Measurements from ENCODE around the gene PLCD3. TPM values are rescaled to one million over a fixed set of nuclear protein-coding genes. Genes with fewer than 3 reads are reported as not detected.

The PLCD3 gene
- total RNA-seq, 4 donors from 2014 or later = 50.4 to 147 (median 81.8) TPM

GRCh38 chr17:45137561-45138305 is 5.4 kb upstream of the PLCD3 start:
- Histone ChIP-seq H3K4me3 (no peak overlapping the region), H3K9me3 (no peaks in the 10 kb centered on the region), H3K4me1 (peaks cover 0 to 45% (median 10%) of the 10 kb centered on the region in 3 donors), H3K27ac (peak overlapping the region in 1 of 4 donors; percentile 23), H3K36me3 (peaks cover 0 to 39% of the 10 kb centered on the region in 2 donors), H3K27me3 (no peaks in the 10 kb centered on the region)
- WGBS, 2 donors (ENCODE audit: low coverage in 1 of 2) = 57 to 84% methylated on average over 1 to 8 of the region's 11 CpGs
- no peak for ATAC-seq
- TF ChIP-seq POLR2A (IDR thresholded peaks at IDR 0.05) (no peak), POLR2AphosphoS5 (IDR thresholded peaks at IDR 0.05) (no peak), EP300 (IDR thresholded peaks at IDR 0.05) (no peak), CTCF (IDR thresholded peaks at IDR 0.05) (no peak)

GRCh38 chr17:45136846-45137560 is 4.7 kb upstream of the PLCD3 start:
- peak overlapping the region in 3 of 4 donors; percentile 90 to 92 (median 91) for H3K27ac ChIP-seq
- peaks cover 0 to 39% of the 10 kb centered on the region in 2 donors for H3K36me3 ChIP-seq
- ATAC-seq = no peak
- H3K4me3 ChIP-seq = peak overlapping the region in 1 of 2 donors; percentile 81
- TF ChIP-seq CTCF (IDR thresholded peaks at IDR 0.05) = no peak
- no peak for TF ChIP-seq EP300 (IDR thresholded peaks at IDR 0.05)
- no peak for TF ChIP-seq POLR2A (IDR thresholded peaks at IDR 0.05)
- TF ChIP-seq POLR2AphosphoS5 (IDR thresholded peaks at IDR 0.05) = no peak
- H3K4me1 ChIP-seq = peaks cover 0 to 46% (median 10%) of the 10 kb centered on the region in 3 donors
- H3K27me3 ChIP-seq = no peaks in the 10 kb centered on the region
- no peaks in the 10 kb centered on the region for H3K9me3 ChIP-seq
- 74% methylated on average over 2 of the region's 12 CpGs; no CpG with 5 or more reads in 1 of the 2 donors for WGBS, 2 donors (ENCODE audit: low coverage in 1 of 2)

GRCh38 chr17:45135978-45136791 is 3.9 kb upstream of the PLCD3 start:
- H3K4me3 ChIP-seq = peak overlapping the region; percentile 73 to 81
- TF ChIP-seq POLR2AphosphoS5 (IDR thresholded peaks at IDR 0.05) (no peak), EP300 (IDR thresholded peaks at IDR 0.05) (no peak), CTCF (IDR thresholded peaks at IDR 0.05) (no peak), POLR2A (IDR thresholded peaks at IDR 0.05) (no peak)
- ATAC-seq = no peak
- H3K4me1 ChIP-seq = peaks cover 0 to 54% (median 10%) of the 10 kb centered on the region in 3 donors
- no peaks in the 10 kb centered on the region for H3K27me3 ChIP-seq
- H3K36me3 ChIP-seq = peaks cover 0 to 39% of the 10 kb centered on the region in 2 donors
- H3K27ac ChIP-seq = peak overlapping the region; percentile 70 to 92 (median 90)
- H3K9me3 ChIP-seq = no peaks in the 10 kb centered on the region
- no CpG with 5 or more reads among the region's 21 CpGs for WGBS, 2 donors (ENCODE audit: low coverage in 1 of 2)

GRCh38 chr17:45135192-45135977 is 3.1 kb upstream of the PLCD3 start, which contains the start of gene ACBD4:
ACBD4 (plus strand) TSS chr17:45135687; CDS start chr17:45136145, 458 bp downstream.
- WGBS, 2 donors (ENCODE audit: low coverage in 1 of 2) = 2 to 50% methylated on average over 4 to 9 of the region's 40 CpGs
- H3K4me3 ChIP-seq = peak within 1 kb of the TSS; percentile 73 to 81
- peaks cover 0 to 62% (median 18%) of the 10 kb centered on the region in 3 donors for H3K4me1 ChIP-seq
- peak; percentile 90 for ATAC-seq
- TF ChIP-seq POLR2AphosphoS5 (IDR thresholded peaks at IDR 0.05) = peak; percentile 74
- TF ChIP-seq CTCF (IDR thresholded peaks at IDR 0.05) = peak in 3 of 4 experiments; percentile 98 to 100 (median 100)
- TF ChIP-seq EP300 (IDR thresholded peaks at IDR 0.05) = no peak
- peak; percentile 58 to 65 for TF ChIP-seq POLR2A (IDR thresholded peaks at IDR 0.05)
- H3K27ac ChIP-seq = peak within 1 kb of the TSS; percentile 70 to 92 (median 90)
- no peaks in the 10 kb centered on the region for H3K9me3 ChIP-seq
- peaks cover 0 to 32% of the 10 kb centered on the region in 2 donors for H3K36me3 ChIP-seq
- H3K27me3 ChIP-seq = no peaks in the 10 kb centered on the region

All from gastroesophageal sphincter (tissue), 4 donors.